A673 (cell line): ENCODE measurements around the gene TSPAN19.

ENCODE experiments used
- EZH2 ChIP-seq: fragments of 200-600 bp; sonication (generic); IDR thresholded peaks from 2 replicates; pipeline ENCODE4 v1.6.1; 2017; ENCODE audit warnings: borderline replicate concordance, low read depth, mild to moderate bottlenecking, mixed read lengths, antibody characterized with exemption, low read length; ENCODE audit not compliant: poor library complexity, severe bottlenecking
- TF ChIP-seq, protein P1 (sequence below): fragments of 300-800, 200-600 bp; sonication (generic); conservative IDR thresholded peaks from 2 replicates; pipeline ENCODE4 v1.5.1; 2017; ENCODE audit warnings: low read depth, mild to moderate bottlenecking, antibody characterized with exemption, low read length, moderate library complexity, mixed read lengths

DNA sequence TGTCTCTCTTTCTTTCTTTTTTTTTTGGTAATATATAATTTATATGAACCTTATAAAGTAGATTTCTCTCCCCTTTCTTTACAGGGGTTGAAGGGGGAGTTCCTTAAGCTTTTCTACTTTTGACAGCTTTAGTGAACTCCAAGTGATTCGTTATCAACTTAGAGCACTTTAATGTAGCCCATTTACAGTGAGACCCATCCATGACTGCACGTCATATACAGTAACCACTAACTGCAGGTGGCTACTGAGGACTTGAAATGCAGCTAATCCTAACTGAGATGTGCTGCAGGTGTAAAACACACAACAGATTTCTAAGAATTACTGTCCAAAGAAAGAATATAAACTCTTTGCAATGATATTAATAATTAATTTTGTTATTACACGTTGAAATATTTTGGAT, 656 bp upstream of the TSPAN19 start:
- TF ChIP-seq, protein P1, sequence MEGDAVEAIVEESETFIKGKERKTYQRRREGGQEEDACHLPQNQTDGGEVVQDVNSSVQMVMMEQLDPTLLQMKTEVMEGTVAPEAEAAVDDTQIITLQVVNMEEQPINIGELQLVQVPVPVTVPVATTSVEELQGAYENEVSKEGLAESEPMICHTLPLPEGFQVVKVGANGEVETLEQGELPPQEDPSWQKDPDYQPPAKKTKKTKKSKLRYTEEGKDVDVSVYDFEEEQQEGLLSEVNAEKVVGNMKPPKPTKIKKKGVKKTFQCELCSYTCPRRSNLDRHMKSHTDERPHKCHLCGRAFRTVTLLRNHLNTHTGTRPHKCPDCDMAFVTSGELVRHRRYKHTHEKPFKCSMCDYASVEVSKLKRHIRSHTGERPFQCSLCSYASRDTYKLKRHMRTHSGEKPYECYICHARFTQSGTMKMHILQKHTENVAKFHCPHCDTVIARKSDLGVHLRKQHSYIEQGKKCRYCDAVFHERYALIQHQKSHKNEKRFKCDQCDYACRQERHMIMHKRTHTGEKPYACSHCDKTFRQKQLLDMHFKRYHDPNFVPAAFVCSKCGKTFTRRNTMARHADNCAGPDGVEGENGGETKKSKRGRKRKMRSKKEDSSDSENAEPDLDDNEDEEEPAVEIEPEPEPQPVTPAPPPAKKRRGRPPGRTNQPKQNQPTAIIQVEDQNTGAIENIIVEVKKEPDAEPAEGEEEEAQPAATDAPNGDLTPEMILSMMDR = no peak
- TF ChIP-seq EZH2 = no peak
